Left ventricle myocardium inferior (tissue), 1 donor: ENCODE measurements around the gene FILIP1. TPM values are rescaled to one million over a fixed set of nuclear protein-coding genes. Genes with fewer than 3 reads are reported as not detected.

ENCODE experiments used
- DNase-seq: peaks from one replicate; pipeline ENCODE4 v3.0.0-alpha.2; 2020
- H3K27ac ChIP-seq: fragments of 200-600 bp; replicated peaks from 2 replicates; pipeline ENCODE4 v1.8.0; 2021
- H3K27me3 ChIP-seq: fragments of 200-600 bp; 2 replicates; pipeline ENCODE4 v1.8.0; 2021; ENCODE audit warnings: low read depth
- H3K36me3 ChIP-seq: fragments of 200-600 bp; 2 replicates; pipeline ENCODE4 v1.8.0; 2021
- H3K4me1 ChIP-seq: fragments of 200-600 bp; 2 replicates; pipeline ENCODE4 v1.8.0; 2021
- H3K4me3 ChIP-seq: fragments of 200-600 bp; 2 replicates; pipeline ENCODE4 v1.8.0; 2021; ENCODE audit warnings: mild to moderate bottlenecking, moderate library complexity
- H3K9me3 ChIP-seq: fragments of 200-600 bp; replicated peaks from 2 replicates; pipeline ENCODE4 v1.8.0; 2021
- intact Hi-C: fragments of 100-400 bp; cut with micrococcal nuclease; formaldehyde crosslinking; loops from one replicate; pipeline ENCODE4 v1.11.0; 2022
- total RNA-seq: library from RNA; stranded (reverse); fragmentation: NEBNext Ultra II Directional; extraction: Animal tissue kit (Norgen Biotek cat#: 25700); gene quantifications from one replicate; pipeline ENCODE4 v1.2.1, GENCODE V29; 2021
- TF ChIP-seq, protein P1 (sequence below): fragments of 200-600 bp; IDR thresholded peaks from 2 replicates; pipeline ENCODE4 v1.8.0; 2021; ENCODE audit warnings: antibody characterized with exemption, mild to moderate bottlenecking, borderline replicate concordance
- donor health status: DM: no; HTN: yes; CAD: no; lungs with severe emphysema.

Gene FILIP1
- total RNA-seq, 1 donor from 2014 or later, result 173 TPM

DNA sequence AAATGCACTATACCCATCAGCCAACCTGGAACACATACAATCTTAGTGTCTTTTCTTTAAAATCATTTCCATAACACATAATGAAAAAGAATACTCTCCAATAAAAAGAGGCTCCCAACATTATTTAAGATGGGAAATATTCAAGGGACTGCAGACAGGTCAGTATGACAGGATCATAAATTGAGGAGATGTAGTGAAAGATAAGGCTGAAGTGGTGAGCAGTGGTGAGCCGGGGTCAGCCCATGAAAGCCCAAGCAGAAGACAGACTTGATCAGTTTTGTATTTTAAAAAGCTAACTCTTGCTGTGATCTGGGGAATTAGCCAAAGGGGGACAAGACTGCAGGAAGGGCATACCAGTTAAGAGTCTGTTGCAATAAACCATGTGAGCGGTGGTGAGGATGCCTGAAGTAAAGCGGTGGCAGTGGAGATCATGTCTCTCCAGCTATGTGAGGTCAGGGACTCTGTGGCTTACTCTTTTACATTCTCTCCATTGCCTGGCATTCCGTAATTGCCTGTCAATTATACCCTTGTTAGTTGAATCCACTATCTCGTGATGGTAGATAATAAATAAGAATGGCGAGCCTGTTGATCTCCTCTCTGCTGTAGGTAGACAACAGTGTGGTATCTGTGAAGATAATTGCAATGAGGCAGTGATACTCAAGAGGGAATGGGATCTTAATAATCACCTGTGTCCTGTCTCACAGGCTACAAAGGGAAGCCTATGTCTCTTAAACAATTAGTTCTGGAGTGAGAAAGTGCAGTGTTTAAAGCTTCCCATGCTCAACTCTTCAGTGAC is 97.4 kb downstream of the FILIP1 start:
- Histone ChIP-seq H3K4me1 (peaks cover 91% of the 10 kb centered on the region), H3K27ac (peak overlapping the region; percentile 10), H3K27me3 (no peaks in the 10 kb centered on the region), H3K4me3 (no peak overlapping the region), H3K9me3 (no peaks in the 10 kb centered on the region), H3K36me3 (no peaks in the 10 kb centered on the region)
- TF ChIP-seq, protein P1, sequence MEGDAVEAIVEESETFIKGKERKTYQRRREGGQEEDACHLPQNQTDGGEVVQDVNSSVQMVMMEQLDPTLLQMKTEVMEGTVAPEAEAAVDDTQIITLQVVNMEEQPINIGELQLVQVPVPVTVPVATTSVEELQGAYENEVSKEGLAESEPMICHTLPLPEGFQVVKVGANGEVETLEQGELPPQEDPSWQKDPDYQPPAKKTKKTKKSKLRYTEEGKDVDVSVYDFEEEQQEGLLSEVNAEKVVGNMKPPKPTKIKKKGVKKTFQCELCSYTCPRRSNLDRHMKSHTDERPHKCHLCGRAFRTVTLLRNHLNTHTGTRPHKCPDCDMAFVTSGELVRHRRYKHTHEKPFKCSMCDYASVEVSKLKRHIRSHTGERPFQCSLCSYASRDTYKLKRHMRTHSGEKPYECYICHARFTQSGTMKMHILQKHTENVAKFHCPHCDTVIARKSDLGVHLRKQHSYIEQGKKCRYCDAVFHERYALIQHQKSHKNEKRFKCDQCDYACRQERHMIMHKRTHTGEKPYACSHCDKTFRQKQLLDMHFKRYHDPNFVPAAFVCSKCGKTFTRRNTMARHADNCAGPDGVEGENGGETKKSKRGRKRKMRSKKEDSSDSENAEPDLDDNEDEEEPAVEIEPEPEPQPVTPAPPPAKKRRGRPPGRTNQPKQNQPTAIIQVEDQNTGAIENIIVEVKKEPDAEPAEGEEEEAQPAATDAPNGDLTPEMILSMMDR, result no peak
- DNase-seq, result no peak
- intact Hi-C loops, result no loop called here

DNA sequence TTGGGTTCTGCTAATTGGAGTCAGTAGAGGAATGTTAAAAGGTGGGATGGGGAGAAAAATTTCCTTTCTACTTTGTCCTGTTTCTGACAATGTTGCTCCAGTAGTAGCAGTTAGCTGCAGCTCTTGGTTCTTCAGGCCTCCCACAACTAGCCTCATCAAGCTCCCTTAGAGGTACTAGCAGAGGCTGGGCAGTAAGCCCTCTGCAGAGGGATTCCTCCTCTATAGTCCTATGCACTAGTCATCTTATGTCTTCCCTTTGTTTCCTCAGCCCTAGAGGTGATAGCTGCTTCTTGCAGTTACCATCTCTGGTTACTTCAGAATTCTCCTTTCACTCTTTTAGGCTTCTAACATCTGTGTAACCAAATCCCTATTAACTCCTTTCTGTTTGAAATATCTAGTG is 99.8 kb downstream of the FILIP1 start:
- TF ChIP-seq, protein P1, result no peak
- Histone ChIP-seq H3K9me3 (no peaks in the 10 kb centered on the region), H3K4me1 (peaks cover 74% of the 10 kb centered on the region), H3K27me3 (no peaks in the 10 kb centered on the region), H3K36me3 (no peaks in the 10 kb centered on the region), H3K4me3 (no peak overlapping the region), H3K27ac (no peak overlapping the region)
- no peak for DNase-seq
- intact Hi-C loops, result no loop called here

DNA sequence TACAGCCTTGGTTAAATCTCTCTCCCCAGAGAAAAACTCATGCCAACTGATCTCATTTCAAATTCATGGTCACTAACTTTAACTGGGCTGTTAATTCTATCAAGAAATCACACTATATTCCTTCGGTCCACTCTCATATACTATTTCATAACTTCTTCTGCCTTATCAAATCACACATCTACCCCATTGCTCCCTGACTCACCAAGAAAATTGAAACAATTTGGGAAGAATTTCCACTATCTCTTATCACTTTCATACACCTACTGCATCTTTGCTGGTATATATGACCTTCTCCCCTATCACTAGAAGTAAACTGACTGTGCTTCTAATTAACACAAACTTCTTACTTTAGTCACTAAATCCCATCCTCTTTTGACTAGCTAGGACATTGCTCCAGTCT is 102.3 kb downstream of the FILIP1 start:
- no peaks in the 10 kb centered on the region for H3K36me3 ChIP-seq
- peaks cover 58% of the 10 kb centered on the region for H3K4me1 ChIP-seq
- H3K27me3 ChIP-seq, result no peaks in the 10 kb centered on the region
- no peak overlapping the region for H3K27ac ChIP-seq
- intact Hi-C loops, result no loop called here
- TF ChIP-seq, protein P1, result no peak
- DNase-seq, result no peak
- peaks cover 8% of the 10 kb centered on the region for H3K9me3 ChIP-seq
- no peak overlapping the region for H3K4me3 ChIP-seq

DNA sequence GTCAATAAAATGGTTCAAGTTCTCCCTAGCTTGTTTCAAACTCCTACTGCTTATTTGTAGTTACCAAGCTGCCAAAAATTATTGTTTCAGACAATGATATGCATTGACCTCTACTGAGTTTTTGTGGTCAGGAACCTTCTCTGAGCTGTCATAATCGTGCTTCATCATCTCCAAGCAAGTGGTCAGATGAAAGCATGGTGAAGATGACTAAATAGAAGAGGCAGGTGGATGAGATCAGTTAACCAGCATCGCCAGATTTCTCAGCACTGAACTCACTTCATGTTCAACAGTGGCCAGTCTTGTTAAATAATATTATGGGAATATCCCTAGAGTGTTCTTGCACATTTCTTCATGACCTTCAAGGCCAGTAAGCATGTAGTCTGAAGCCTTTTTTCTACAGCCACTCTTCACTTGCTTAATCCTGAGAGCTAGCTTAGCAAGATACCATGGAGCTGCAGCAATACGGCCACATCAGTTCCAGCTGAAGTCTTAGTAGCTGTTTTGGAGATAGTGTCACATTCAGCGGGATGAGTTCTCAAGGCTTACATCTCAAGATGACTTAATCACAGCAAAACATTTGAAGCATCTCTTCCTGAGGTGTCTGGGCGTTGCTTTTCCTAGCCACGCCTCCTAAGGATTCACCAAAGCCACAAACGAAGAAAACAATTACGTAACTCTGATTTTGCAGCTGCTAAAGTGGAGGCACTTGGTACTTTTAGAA is 107.4 kb downstream of the FILIP1 start:
- TF ChIP-seq, protein P1, result no peak
- intact Hi-C loops, result no loop called here
- no peak for DNase-seq
- peaks cover 46% of the 10 kb centered on the region for H3K4me1 ChIP-seq
- H3K27ac ChIP-seq, result no peak overlapping the region
- no peaks in the 10 kb centered on the region for H3K36me3 ChIP-seq
- H3K4me3 ChIP-seq, result no peak overlapping the region
- H3K9me3 ChIP-seq, result peaks cover 8% of the 10 kb centered on the region
- H3K27me3 ChIP-seq, result no peaks in the 10 kb centered on the region

DNA sequence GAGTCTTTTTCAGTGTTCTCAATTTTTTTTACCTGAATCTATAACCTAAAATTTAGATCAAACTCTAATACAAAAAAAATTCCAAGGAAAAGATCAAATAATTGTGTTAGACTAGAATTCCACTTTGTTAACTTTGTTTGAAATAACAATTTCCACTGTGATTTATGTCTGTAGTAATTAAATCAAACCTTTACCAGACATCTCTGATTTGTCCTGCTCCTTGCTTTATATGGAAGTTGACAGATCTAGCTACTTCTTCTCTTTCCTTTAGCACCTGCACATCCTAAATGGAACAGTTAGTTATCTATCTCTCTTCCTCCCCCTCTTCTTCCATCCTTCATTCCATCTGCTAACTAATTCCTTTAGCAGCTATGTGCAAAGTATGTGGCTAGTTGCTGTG is 109.5 kb downstream of the FILIP1 start:
- H3K4me1 ChIP-seq, result peaks cover 44% of the 10 kb centered on the region
- no peak for DNase-seq
- TF ChIP-seq, protein P1, result no peak
- no peaks in the 10 kb centered on the region for H3K27me3 ChIP-seq
- H3K36me3 ChIP-seq, result no peaks in the 10 kb centered on the region
- intact Hi-C loops, result no loop called here
- peaks cover 8% of the 10 kb centered on the region for H3K9me3 ChIP-seq
- H3K27ac ChIP-seq, result no peak overlapping the region
- H3K4me3 ChIP-seq, result no peak overlapping the region
